HG03469 (cell line): ENCODE measurements around the gene ITPKB.
"Not testable (repeated sequence)": the region's sequence is repeated elsewhere in the genome, so short reads cannot be mapped to it uniquely, and the experiment has no call there.

Source experiments
- ATAC-seq: cut with Tn5 transposase; IDR thresholded peaks from one replicate; pipeline ENCODE4 v1.9.1; 2021; ENCODE audit warnings: mild to moderate bottlenecking, moderate library complexity, moderate number of reproducible peaks; ENCODE audit not compliant: unreplicated experiment

ITPKB gene

GRCh38 chr1:226732856-226733291 lies 6.2 kb downstream of the ITPKB start:
- no peak for ATAC-seq

- no peak for ATAC-seq
Observed at GRCh38 chr1:226731257-226731893, 7.7 kb downstream of the ITPKB start.

- no peak for ATAC-seq
Observed at GRCh38 chr1:226730836-226731235, 8.2 kb downstream of the ITPKB start.

GRCh38 chr1:226730071-226730470 lies 9.0 kb downstream of the ITPKB start:
- ATAC-seq: no peak

- ATAC-seq: no peak
Observed at GRCh38 chr1:226728448-226728847, 10.6 kb downstream of the ITPKB start.

GRCh38 chr1:226725897-226726267 lies 13.2 kb downstream of the ITPKB start:
- no peak for ATAC-seq

GRCh38 chr1:226723657-226724532 lies 15.2 kb downstream of the ITPKB start:
- ATAC-seq: no peak

GRCh38 chr1:226722901-226723656 lies 16.0 kb downstream of the ITPKB start:
- ATAC-seq: no peak

GRCh38 chr1:226722240-226722900 lies 16.7 kb downstream of the ITPKB start:
- no peak for ATAC-seq

GRCh38 chr1:226720574-226720973 lies 18.5 kb downstream of the ITPKB start:
- not testable (repeated sequence) for ATAC-seq

GRCh38 chr1:226719596-226720387 lies 19.3 kb downstream of the ITPKB start:
- no peak for ATAC-seq

GRCh38 chr1:226717256-226717909 lies 21.7 kb downstream of the ITPKB start:
- ATAC-seq: no peak

GRCh38 chr1:226716577-226716976 lies 22.5 kb downstream of the ITPKB start:
- no peak for ATAC-seq

- no peak for ATAC-seq
Observed at GRCh38 chr1:226714148-226714547, 24.9 kb downstream of the ITPKB start.

GRCh38 chr1:226712742-226713419 lies 26.2 kb downstream of the ITPKB start:
- no peak for ATAC-seq

GRCh38 chr1:226711976-226712741 lies 26.9 kb downstream of the ITPKB start:
- peak; percentile 62 for ATAC-seq

- no peak for ATAC-seq
Observed at GRCh38 chr1:226710501-226710900, 28.6 kb downstream of the ITPKB start.

- ATAC-seq: no peak
Observed at GRCh38 chr1:226709953-226710352, 29.1 kb downstream of the ITPKB start.
